B cell (primary cell): ENCODE results near the gene BABAM2. TPM values are rescaled to one million over a fixed set of nuclear protein-coding genes. Genes with fewer than 3 reads are reported as not detected.
"Not testable (repeated sequence)": the region's sequence is repeated elsewhere in the genome, so short reads cannot be mapped to it uniquely, and the experiment has no call there.

Source experiments
- ATAC-seq: fragments of 200-7000 bp; cut with Tn5 transposase; one replicate; pipeline ENCODE4 v1.10.0; 2021; ENCODE audit warnings: low read depth, mild to moderate bottlenecking, moderate number of reproducible peaks, moderate library complexity
- CTCF ChIA-PET: fragments of 350-600 bp; sonication (Branson Sonifier 250); formaldehyde crosslinking; loops from one replicate; lab custom pipeline; 2021; ENCODE audit warnings: antibody characterized with exemption, inconsistent platforms; lab: Charles Lee
- POLR2A ChIA-PET: fragments of 350-600 bp; sonication (Branson Sonifier 250); formaldehyde crosslinking; loops from one replicate; lab custom pipeline; 2021; ENCODE audit warnings: antibody characterized with exemption; lab: Charles Lee
- DNase-seq: peaks from one replicate; pipeline ENCODE4 v3.0.0; 2013
- H2AFZ ChIP-seq: 2 replicates; pipeline ENCODE4 v1.6.1; 2012; ENCODE audit warnings: mild to moderate bottlenecking, low read depth, low read length; ENCODE audit not compliant: insufficient read depth, poor library complexity, severe bottlenecking
- H3K27ac ChIP-seq, 2 donors: 1 replicate in 1 of 2; 2 replicates in 1 of 2; pipeline ENCODE4 v1.5.1; 2012 to 2013; ENCODE audit warnings: low read length in 2 of 2, mild to moderate bottlenecking in 2 of 2, moderate library complexity in 1 of 2
- H3K27me3 ChIP-seq, 4 experiments: fragments of 200-600 bp in 1 of 4; sonication (generic) in 1 of 4; replicated peaks in 1 of 4; 1 replicate in 2 of 4; 2 replicates in 2 of 4; pipeline versions ENCODE4 v1.6.1 to v1.7.0; 2013 to 2016; ENCODE audit warnings: low read length in 3 of 4, mild to moderate bottlenecking in 2 of 4, mixed read lengths in 1 of 4, moderate library complexity in 1 of 4; ENCODE audit not compliant: insufficient read depth in 4 of 4, control insufficient read depth in 3 of 4; ENCODE audit errors: control extremely low read depth in 1 of 4
- H3K36me3 ChIP-seq, 2 experiments: replicated peaks in 1 of 2; 1 replicate in 1 of 2; 2 replicates in 1 of 2; pipeline versions ENCODE4 v1.6.1 to v1.7.1; 2013; ENCODE audit warnings: low read length in 1 of 2; ENCODE audit not compliant: insufficient read depth in 2 of 2, control insufficient read depth in 1 of 2; ENCODE audit errors: control extremely low read depth in 1 of 2, extremely low read depth in 1 of 2
- H3K4me1 ChIP-seq, 2 donors: fragments of 200-600 bp in 1 of 2; sonication (generic) in 1 of 2; 1 replicate in 1 of 2; 2 replicates in 1 of 2; pipeline versions ENCODE4 v1.5.1 to v1.6.1; 2013 to 2017; ENCODE audit warnings: low read length in 2 of 2; ENCODE audit not compliant: control insufficient read depth in 2 of 2, insufficient read depth in 2 of 2
- H3K4me2 ChIP-seq: replicated peaks from 2 replicates; pipeline ENCODE3; 2012; ENCODE audit warnings: mild to moderate bottlenecking, low read depth, low read length; ENCODE audit not compliant: poor library complexity, severe bottlenecking
- H3K4me3 ChIP-seq, 5 experiments: fragments of 200-600 bp in 1 of 5; sonication (generic) in 1 of 5; 1 replicate in 3 of 5; 2 replicates in 2 of 5; pipeline versions ENCODE4 v1.5.1 to v1.7.0; 2011 to 2016; ENCODE audit warnings: low read length in 4 of 5, mild to moderate bottlenecking in 4 of 5, low read depth in 2 of 5, control low read depth in 1 of 5, moderate library complexity in 1 of 5; ENCODE audit not compliant: insufficient read depth in 1 of 5; ENCODE audit errors: control extremely low read depth in 1 of 5, extremely low read depth in 1 of 5
- H3K79me2 ChIP-seq: fragments of 200-600 bp; sonication (generic); one replicate; pipeline ENCODE4 v1.6.0; 2016; ENCODE audit warnings: low read length; ENCODE audit not compliant: control insufficient read depth, insufficient read depth
- H3K9ac ChIP-seq: fragments of 200-600 bp; sonication (generic); 2 replicates; pipeline ENCODE4 v1.6.1; 2017; ENCODE audit warnings: mild to moderate bottlenecking, low read length, moderate library complexity
- H3K9me3 ChIP-seq, 3 donors: one replicate each; pipeline versions ENCODE4 v1.6.1 to v1.7.1; 2013; ENCODE audit warnings: low read length in 2 of 3; ENCODE audit not compliant: control insufficient read depth in 2 of 3, insufficient read depth in 1 of 3; ENCODE audit errors: control extremely low read depth in 1 of 3
- H4K20me1 ChIP-seq: 2 replicates; pipeline ENCODE4 v1.6.0; 2012; ENCODE audit warnings: mild to moderate bottlenecking, low read length; ENCODE audit not compliant: insufficient read depth, control insufficient read depth, poor library complexity, severe bottlenecking
- H3K27ac Mint-ChIP-seq: one replicate; pipeline ENCODE4 v1.8.0; 2021; ENCODE audit warnings: mixed read lengths
- H3K27me3 Mint-ChIP-seq: one replicate; pipeline ENCODE4 v1.8.0; 2021; ENCODE audit warnings: mixed read lengths
- H3K4me1 Mint-ChIP-seq: one replicate; pipeline ENCODE4 v1.8.0; 2021; ENCODE audit warnings: mixed read lengths
- H3K4me3 Mint-ChIP-seq: one replicate; pipeline ENCODE4 v1.8.0; 2021; ENCODE audit warnings: mixed read lengths
- H3K9me3 Mint-ChIP-seq: one replicate; pipeline ENCODE4 v1.8.0; 2022; ENCODE audit warnings: mixed read lengths; ENCODE audit not compliant: insufficient read depth
- EZH2 ChIP-seq: IDR thresholded peaks from 2 replicates; pipeline ENCODE4 v1.6.1; 2012; ENCODE audit warnings: borderline replicate concordance, low read depth, mild to moderate bottlenecking, moderate library complexity, low read length; ENCODE audit not compliant: insufficient read depth, poor library complexity, severe bottlenecking
- WGBS: methylation state at CpG from one replicate; pipeline ENCODE4 v1.1.5; 2013; ENCODE audit warnings: missing lambda C conversion rate; ENCODE audit not compliant: insufficient coverage; 5-methylcytosine and 5-hydroxymethylcytosine counted together
- intact Hi-C: fragments of 100-400 bp; cut with micrococcal nuclease; formaldehyde crosslinking; loops from one replicate; pipeline ENCODE4 v1.10.0; 2022
- polyA plus RNA-seq: library from polyadenylated mRNA; depleted of rRNA; stranded (reverse); fragments of >200 nt; gene quantifications from 2 replicates; pipeline ENCODE4 v1.2.3, GENCODE V29; 2012
- total RNA-seq, 2 donors: library from RNA; stranded (reverse); fragments of 120-200 nt in 1 of 2; gene quantifications; 1 replicate in 1 of 2; 2 replicates in 1 of 2; pipeline versions ENCODE4 v1.2.3 to v1.2.4, GENCODE V29; 2013 to 2022
- TF ChIP-seq, protein P1 (sequence below): fragments of 200-600 bp; IDR thresholded peaks from one replicate; pipeline ENCODE4 v1.8.0; 2022; ENCODE audit warnings: antibody characterized with exemption, mild to moderate bottlenecking

The BABAM2 gene
- total and polyA plus RNA-seq, 2 donors (not counting 1 experiment from before 2014, with no cell fraction given), result 22.3 to 69.6 TPM

DNA sequence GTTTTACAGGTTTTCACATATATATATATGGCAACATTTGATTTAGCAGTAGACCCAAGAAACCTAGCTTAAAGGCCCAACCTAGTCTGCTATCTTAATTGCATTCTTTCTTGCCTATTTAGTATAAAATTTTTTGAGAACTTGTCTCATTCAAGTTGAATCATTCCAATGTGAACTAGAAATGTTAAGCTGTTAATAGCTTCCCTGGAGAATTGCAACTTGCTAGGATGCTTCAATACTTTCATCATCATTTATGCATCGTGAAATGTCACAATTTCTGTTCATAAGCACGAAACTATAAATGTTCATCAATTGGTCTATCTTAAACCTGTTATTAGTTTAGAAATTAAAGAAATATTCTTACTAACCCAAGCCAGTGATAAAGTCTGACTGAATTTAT, 217.6 kb downstream of the BABAM2 start:
- Histone ChIP-seq H3K9ac (no peak overlapping the region), H3K79me2 (no peaks in the 10 kb centered on the region), H3K27ac (no peak overlapping the region), H4K20me1 (no peaks in the 10 kb centered on the region), H3K4me2 (no peak overlapping the region), H3K36me3 (peaks cover 0 to 2% of the 10 kb centered on the region in 2 experiments), H3K9me3 (peaks cover 0 to 2% (median 0%) of the 10 kb centered on the region in 3 donors), H2AFZ (no peak overlapping the region), H3K4me3 (no peak overlapping the region), H3K27me3 (no peaks in the 10 kb centered on the region), H3K4me1 (no peaks in the 10 kb centered on the region)
- H3K27me3 Mint-ChIP-seq, result no peaks in the 10 kb centered on the region
- no peak for DNase-seq
- TF ChIP-seq, protein P1, sequence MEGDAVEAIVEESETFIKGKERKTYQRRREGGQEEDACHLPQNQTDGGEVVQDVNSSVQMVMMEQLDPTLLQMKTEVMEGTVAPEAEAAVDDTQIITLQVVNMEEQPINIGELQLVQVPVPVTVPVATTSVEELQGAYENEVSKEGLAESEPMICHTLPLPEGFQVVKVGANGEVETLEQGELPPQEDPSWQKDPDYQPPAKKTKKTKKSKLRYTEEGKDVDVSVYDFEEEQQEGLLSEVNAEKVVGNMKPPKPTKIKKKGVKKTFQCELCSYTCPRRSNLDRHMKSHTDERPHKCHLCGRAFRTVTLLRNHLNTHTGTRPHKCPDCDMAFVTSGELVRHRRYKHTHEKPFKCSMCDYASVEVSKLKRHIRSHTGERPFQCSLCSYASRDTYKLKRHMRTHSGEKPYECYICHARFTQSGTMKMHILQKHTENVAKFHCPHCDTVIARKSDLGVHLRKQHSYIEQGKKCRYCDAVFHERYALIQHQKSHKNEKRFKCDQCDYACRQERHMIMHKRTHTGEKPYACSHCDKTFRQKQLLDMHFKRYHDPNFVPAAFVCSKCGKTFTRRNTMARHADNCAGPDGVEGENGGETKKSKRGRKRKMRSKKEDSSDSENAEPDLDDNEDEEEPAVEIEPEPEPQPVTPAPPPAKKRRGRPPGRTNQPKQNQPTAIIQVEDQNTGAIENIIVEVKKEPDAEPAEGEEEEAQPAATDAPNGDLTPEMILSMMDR, result no peak
- no peak for TF ChIP-seq EZH2
- H3K27ac Mint-ChIP-seq, result no peak overlapping the region
- no CpG with 5 or more reads among the region's 2 CpGs for WGBS
- no peaks in the 10 kb centered on the region for H3K9me3 Mint-ChIP-seq
- H3K4me1 Mint-ChIP-seq, result no peaks in the 10 kb centered on the region
- POLR2A ChIA-PET, result no interaction called here
- intact Hi-C loops, result no loop called here
- no peak for ATAC-seq
- CTCF ChIA-PET, result no interaction called here
- H3K4me3 Mint-ChIP-seq, result no peak overlapping the region

DNA sequence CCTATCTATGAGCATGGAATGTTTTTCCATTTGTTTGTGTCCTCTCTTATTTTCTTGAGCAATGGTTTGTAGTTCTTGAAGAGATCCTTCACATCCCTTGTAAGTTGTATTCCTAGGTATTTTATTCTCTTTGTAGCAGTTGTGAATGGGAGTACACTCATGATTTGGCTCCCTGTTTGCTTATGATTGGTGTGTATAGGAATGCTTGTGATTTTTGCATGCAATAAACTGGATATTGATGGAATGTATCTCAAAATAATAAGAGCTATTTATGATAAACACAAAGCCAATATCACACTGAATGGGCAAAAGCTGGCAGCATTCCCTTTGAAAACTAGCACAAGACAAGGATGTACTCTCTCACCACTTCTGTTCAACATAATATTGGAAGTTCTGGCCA, 223.2 kb downstream of the BABAM2 start:
- CTCF ChIA-PET, H3K9me3 ChIP-seq, intact Hi-C loops, H3K4me2 ChIP-seq, H3K9me3 Mint-ChIP-seq, H3K79me2 ChIP-seq, H3K27me3 Mint-ChIP-seq, POLR2A ChIA-PET, H3K4me1 Mint-ChIP-seq, ATAC-seq, H3K27ac Mint-ChIP-seq, H3K27ac ChIP-seq, H3K4me3 ChIP-seq, H3K4me3 Mint-ChIP-seq, H3K36me3 ChIP-seq, H3K9ac ChIP-seq, H2AFZ ChIP-seq, H4K20me1 ChIP-seq, DNase-seq, H3K4me1 ChIP-seq, H3K27me3 ChIP-seq: not testable (repeated sequence)
